ENCODE measurements around the gene DARS2. TPM values are rescaled to one million over a fixed set of nuclear protein-coding genes. Genes with fewer than 3 reads are reported as not detected.
"Not testable (repeated sequence)": the region's sequence is repeated elsewhere in the genome, so short reads cannot be mapped to it uniquely, and the experiment has no call there.

DARS2 gene
- total RNA-seq, 1 experiment from 2014 or later: 25.6 TPM

DNA sequence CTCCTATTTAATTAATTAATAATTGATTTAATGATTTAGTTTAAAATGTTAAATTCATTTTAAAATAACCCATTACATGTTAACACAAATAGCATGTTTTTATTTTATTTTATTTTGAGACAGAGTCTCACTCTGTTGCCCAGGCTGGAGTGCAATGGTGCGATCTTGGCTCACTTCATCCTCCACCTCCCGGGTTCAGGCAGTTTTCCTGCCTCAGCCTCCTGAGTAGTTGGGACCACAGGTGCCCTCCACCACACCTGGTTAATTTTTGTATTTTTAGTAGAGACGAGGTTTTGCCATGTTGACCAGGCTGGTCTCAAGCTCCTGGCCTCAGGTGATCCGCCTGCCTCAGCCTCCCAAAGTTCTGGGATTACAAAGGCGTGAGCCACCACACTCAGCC lies 35.1 kb downstream of the DARS2 start:
- H3K9ac ChIP-seq (ENCODE audit: low read length); H3K4me2 ChIP-seq (ENCODE audit: low read length); H3K27me3 ChIP-seq (ENCODE audit: insufficient read depth, low read length); H3K27ac ChIP-seq (ENCODE audit: low read depth, low read length); H3K9me3 ChIP-seq (ENCODE audit: control insufficient read depth in 1 of 2, insufficient read depth in 1 of 2, low read depth in 1 of 2, low read length in 2 of 2); RAD21 ChIA-PET (ENCODE audit: low non-redundant PET in 1 of 2, low total read pairs in 2 of 2, uncharacterized antibody in 2 of 2, unreplicated experiment in 2 of 2); BruUV-seq (replicated peaks); intact Hi-C loops (cut with micrococcal nuclease); DNase-seq (ENCODE audit: low read depth, low spot score); ATAC-seq; H3K79me2 ChIP-seq (ENCODE audit: insufficient read depth, low read length); H3K4me3 ChIP-seq (replicated peaks in 1 of 2; ENCODE audit: low read depth in 1 of 2, low read length in 2 of 2); CTCF ChIA-PET; H2AFZ ChIP-seq (ENCODE audit: low read depth, low read length, poor library complexity, severe bottlenecking); H3K9me2 ChIP-seq (ENCODE audit: insufficient read depth): not testable (repeated sequence)
- Histone ChIP-seq H4K20me1 (ENCODE audit: insufficient read depth) (peaks cover 18% of the 10 kb centered on the region), H3K36me3 (ENCODE audit: control insufficient read depth in 1 of 2, insufficient read depth in 2 of 2, low read length in 2 of 2) (peaks cover 15 to 20% of the 10 kb centered on the region in 2 experiments), H3K4me1 (ENCODE audit: control insufficient read depth in 1 of 2, insufficient read depth in 2 of 2, low read length in 2 of 2) (peaks cover 0 to 11% of the 10 kb centered on the region in 2 experiments; a peak in 1 of 4 replicates)
- POLR2A ChIA-PET: interaction anchor here (1.6 to 2.0 kb wide), 2 partner anchors 9 to 13 kb away, joined by 4 to 9 read pairs; partner anchors contain the start of gene ZBTB37

DNA sequence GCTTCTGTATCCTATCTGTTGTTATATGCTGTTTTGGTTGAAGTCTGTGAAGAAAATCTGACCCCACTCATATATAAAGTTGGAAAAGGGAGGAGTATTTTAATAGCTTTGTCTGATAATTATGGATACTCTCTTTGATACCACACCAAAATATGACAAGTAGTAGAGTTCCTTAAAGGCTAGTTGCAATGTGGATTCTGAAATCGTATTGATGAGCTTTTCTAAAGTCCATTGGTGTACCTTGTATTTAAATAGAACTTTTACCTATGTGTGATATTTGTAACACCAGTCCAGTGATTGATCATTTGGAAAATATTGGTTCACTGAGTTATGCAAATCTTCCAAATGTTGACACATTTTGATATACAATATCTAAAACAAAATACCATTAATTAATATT lies 35.6 kb downstream of the DARS2 start:
- Histone ChIP-seq H4K20me1 (ENCODE audit: insufficient read depth) (peaks cover 23% of the 10 kb centered on the region), H3K27me3 (ENCODE audit: insufficient read depth, low read length) (no peaks in the 10 kb centered on the region), H3K27ac (ENCODE audit: low read depth, low read length) (no peak overlapping the region), H3K4me3 (replicated peaks in 1 of 2; ENCODE audit: low read depth in 1 of 2, low read length in 2 of 2) (no peak overlapping the region), H2AFZ (ENCODE audit: low read depth, low read length, poor library complexity, severe bottlenecking) (no peak overlapping the region), H3K4me1 (ENCODE audit: control insufficient read depth in 1 of 2, insufficient read depth in 2 of 2, low read length in 2 of 2) (peaks cover 0 to 16% of the 10 kb centered on the region in 2 experiments; a peak in 2 of 4 replicates), H3K9me2 (ENCODE audit: insufficient read depth) (no peaks in the 10 kb centered on the region), H3K36me3 (ENCODE audit: control insufficient read depth in 1 of 2, insufficient read depth in 2 of 2, low read length in 2 of 2) (peaks cover 20 to 24% of the 10 kb centered on the region in 2 experiments), H3K9ac (ENCODE audit: low read length) (no peak overlapping the region), H3K79me2 (ENCODE audit: insufficient read depth, low read length) (peaks cover 11% of the 10 kb centered on the region), H3K9me3 (ENCODE audit: control insufficient read depth in 1 of 2, insufficient read depth in 1 of 2, low read depth in 1 of 2, low read length in 2 of 2) (no peaks in the 10 kb centered on the region), H3K4me2 (ENCODE audit: low read length) (no peak overlapping the region)
- intact Hi-C loops (cut with micrococcal nuclease): loop anchor here (10.0 kb wide), 1 partner anchor 355 kb away; no protein-coding TSS in a partner anchor
- TF ChIP-seq, protein P1, sequence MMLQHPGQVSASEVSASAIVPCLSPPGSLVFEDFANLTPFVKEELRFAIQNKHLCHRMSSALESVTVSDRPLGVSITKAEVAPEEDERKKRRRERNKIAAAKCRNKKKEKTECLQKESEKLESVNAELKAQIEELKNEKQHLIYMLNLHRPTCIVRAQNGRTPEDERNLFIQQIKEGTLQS (IDR thresholded peaks at IDR 0.05): no peak
- TF ChIP-seq EGR1 (IDR thresholded peaks at IDR 0.05; ENCODE audit: low read depth): no peak
- TF ChIP-seq FOSL1 (IDR thresholded peaks at IDR 0.05; ENCODE audit: low read depth): no peak
- no peak for TF ChIP-seq TCF7L2 (IDR thresholded peaks at IDR 0.05; ENCODE audit: borderline replicate concordance, extremely low read depth, insufficient read depth, insufficient read length)
- TF ChIP-seq, protein P2, sequence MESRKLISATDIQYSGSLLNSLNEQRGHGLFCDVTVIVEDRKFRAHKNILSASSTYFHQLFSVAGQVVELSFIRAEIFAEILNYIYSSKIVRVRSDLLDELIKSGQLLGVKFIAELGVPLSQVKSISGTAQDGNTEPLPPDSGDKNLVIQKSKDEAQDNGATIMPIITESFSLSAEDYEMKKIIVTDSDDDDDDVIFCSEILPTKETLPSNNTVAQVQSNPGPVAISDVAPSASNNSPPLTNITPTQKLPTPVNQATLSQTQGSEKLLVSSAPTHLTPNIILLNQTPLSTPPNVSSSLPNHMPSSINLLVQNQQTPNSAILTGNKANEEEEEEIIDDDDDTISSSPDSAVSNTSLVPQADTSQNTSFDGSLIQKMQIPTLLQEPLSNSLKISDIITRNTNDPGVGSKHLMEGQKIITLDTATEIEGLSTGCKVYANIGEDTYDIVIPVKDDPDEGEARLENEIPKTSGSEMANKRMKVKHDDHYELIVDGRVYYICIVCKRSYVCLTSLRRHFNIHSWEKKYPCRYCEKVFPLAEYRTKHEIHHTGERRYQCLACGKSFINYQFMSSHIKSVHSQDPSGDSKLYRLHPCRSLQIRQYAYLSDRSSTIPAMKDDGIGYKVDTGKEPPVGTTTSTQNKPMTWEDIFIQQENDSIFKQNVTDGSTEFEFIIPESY (IDR thresholded peaks at IDR 0.05; ENCODE audit: extremely low read depth, insufficient replicate concordance, low read length): no peak
- no peak for TF ChIP-seq ZFX (IDR thresholded peaks at IDR 0.05)
- TF ChIP-seq, protein P3, sequence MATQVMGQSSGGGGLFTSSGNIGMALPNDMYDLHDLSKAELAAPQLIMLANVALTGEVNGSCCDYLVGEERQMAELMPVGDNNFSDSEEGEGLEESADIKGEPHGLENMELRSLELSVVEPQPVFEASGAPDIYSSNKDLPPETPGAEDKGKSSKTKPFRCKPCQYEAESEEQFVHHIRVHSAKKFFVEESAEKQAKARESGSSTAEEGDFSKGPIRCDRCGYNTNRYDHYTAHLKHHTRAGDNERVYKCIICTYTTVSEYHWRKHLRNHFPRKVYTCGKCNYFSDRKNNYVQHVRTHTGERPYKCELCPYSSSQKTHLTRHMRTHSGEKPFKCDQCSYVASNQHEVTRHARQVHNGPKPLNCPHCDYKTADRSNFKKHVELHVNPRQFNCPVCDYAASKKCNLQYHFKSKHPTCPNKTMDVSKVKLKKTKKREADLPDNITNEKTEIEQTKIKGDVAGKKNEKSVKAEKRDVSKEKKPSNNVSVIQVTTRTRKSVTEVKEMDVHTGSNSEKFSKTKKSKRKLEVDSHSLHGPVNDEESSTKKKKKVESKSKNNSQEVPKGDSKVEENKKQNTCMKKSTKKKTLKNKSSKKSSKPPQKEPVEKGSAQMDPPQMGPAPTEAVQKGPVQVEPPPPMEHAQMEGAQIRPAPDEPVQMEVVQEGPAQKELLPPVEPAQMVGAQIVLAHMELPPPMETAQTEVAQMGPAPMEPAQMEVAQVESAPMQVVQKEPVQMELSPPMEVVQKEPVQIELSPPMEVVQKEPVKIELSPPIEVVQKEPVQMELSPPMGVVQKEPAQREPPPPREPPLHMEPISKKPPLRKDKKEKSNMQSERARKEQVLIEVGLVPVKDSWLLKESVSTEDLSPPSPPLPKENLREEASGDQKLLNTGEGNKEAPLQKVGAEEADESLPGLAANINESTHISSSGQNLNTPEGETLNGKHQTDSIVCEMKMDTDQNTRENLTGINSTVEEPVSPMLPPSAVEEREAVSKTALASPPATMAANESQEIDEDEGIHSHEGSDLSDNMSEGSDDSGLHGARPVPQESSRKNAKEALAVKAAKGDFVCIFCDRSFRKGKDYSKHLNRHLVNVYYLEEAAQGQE (IDR thresholded peaks at IDR 0.05; ENCODE audit: low read depth): no peak
- TF ChIP-seq, protein P4, sequence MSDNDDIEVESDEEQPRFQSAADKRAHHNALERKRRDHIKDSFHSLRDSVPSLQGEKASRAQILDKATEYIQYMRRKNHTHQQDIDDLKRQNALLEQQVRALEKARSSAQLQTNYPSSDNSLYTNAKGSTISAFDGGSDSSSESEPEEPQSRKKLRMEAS (IDR thresholded peaks at IDR 0.05): no peak
- TF ChIP-seq SP1 (IDR thresholded peaks at IDR 0.05; ENCODE audit: low read depth): no peak
- TF ChIP-seq CEBPB (IDR thresholded peaks at IDR 0.05; ENCODE audit: low read depth): no peak
- DNase-seq (ENCODE audit: low read depth, low spot score) (no peak), ATAC-seq (no peak)
- no TSS peak for BruUV-seq (replicated peaks)
- ChIA-PET CTCF (no interaction called here), POLR2A (interaction anchor here (1.5 to 2.1 kb wide), 4 partner anchors 8 to 18 kb away, joined by 4 to 9 read pairs (median 5); partner anchors contain the start of gene ZBTB37), RAD21 (ENCODE audit: low non-redundant PET in 1 of 2, low total read pairs in 2 of 2, uncharacterized antibody in 2 of 2, unreplicated experiment in 2 of 2) (no interaction called here)

Measured in HCT116 (cell line).